Stimulated activated CD8-positive, alpha-beta memory T cell treated with anti-CD3 and anti-CD28 coated beads, Interleukin-15, amount 100 ng/mL, for 4 hours (primary cell): ENCODE measurements around the gene PARD6G.

Experiments used
- DNase-seq, 2 donors: peaks; one replicate each; pipeline ENCODE4 v3.0.0-alpha.2; 2020; ENCODE audit warnings: low read depth in 2 of 2

The PARD6G gene

DNA sequence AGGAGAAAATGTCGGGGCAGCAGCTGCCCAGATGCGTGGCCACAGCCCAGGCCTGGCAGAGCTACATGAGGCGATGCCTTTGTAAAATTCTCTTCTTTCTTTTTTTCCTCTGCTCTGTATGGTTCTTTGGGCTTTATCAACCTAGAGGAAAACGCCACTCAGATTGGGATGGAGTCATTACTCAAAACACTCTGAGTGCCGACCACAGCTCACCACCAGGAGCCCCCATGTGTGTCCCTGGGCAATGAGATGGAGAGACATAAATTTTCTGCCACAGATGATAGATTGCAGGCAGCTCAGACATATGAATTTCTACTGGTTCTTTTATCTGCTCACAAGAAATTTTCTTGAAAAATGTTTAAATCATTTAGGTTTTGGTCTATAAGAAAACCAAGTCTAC is 56.0 kb downstream of the PARD6G start:
- DNase-seq = no peak

GRCh38 chr18:80190311-80190710 is 57.0 kb downstream of the PARD6G start:
- no peak for DNase-seq

- DNase-seq = no peak
These were observed 57.8 kb downstream of the PARD6G start for GRCh38 chr18:80189531-80189865.

- no peak for DNase-seq
These were observed 58.4 kb downstream of the PARD6G start for GRCh38 chr18:80188643-80189530.

DNA sequence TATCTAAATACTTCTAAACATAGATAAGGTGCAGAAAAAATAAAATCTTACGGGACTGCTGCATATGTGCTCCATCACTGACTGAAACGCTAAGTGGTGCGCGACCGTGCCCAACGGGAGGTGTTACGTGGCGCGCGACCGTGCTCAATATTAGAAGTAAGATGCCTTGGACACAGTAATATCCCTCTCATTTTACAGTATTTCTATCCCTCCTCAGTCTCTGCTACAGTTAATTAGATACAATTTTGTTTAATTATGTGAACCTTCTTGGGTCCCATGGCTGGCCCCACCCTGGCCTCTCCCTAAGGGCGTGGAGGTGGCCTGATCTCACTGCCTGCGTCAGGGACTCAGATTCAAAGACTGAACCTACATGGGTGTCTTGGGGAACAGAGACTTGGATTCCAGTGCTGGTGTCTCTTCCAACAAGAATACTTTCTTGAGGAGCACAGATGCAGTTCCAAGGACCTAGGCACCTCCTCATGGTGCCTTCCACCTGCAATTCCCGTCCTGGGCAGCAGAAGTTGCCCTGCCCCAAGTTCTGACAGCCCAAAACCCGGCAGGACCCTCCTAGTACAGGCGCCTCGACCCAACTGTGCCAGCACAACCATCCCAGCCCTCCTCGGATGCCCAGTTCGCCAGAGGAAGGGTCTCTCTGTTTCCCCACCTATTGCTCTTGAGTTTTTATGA is 59.2 kb downstream of the PARD6G start:
- no peak for DNase-seq

GRCh38 chr18:80185545-80185944 is 61.8 kb downstream of the PARD6G start:
- DNase-seq = no peak

DNA sequence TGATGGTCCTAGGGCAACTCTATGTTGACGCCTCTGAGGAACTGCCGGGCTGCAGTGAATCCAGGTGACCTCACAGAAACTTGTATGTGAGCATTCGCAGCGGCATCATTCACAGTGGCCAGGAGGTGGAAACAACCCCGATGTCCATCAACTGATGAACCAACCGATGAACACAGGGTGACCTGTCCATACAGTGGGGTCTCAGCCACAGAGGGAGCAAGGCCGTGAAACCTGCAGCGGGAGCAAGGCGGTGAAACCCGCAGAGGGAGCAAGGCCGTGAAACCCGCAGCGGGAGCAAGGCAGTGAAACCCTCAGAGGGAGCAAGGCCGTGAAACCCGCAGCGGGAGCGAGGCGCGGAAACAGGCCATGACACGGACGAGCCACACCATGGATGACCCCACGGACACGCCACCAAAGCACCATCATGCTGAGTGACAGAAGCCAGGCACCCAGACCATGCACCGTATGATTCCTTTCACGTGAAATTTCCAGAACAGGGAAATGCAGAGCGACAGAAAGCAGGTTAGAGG is 63.0 kb downstream of the PARD6G start:
- no peak for DNase-seq

DNA sequence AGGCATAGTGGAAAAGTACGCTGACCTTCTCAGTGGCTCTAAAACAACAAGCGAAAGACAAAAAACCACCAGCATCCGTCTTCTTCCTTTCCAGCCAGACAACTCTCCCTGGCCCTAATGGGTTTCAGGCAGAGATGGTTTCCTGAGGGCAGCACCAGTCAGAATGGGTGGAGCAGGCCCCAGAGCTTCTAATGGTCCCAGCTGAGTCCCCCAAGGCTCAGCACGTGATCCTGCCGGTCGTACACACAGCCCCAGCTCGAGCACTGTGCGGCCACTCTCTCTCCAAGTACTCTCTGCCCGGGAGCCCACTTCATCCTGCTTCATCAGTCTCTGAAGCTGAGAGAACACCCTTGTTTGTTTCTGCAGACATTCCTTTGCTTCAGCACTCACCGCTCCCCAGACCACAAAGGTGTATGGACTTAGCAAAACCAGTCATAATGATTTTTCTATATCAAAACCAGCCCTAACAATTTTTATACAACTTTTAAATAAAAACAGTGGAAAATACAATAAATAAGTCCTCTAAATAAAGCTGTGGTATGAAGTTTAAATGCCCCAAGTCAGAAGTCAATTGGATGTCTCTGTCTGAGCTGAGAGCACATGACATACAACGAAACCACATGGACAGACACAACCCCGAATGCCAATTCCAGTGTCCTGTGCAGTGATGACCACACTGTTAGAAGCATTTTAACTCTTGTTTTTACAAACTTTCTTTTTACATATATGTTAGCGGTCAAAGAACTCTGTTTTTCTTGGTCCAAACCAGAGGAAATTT is 63.9 kb downstream of the PARD6G start:
- no peak for DNase-seq

GRCh38 chr18:80182855-80183254 is 64.5 kb downstream of the PARD6G start:
- DNase-seq = no peak

DNA sequence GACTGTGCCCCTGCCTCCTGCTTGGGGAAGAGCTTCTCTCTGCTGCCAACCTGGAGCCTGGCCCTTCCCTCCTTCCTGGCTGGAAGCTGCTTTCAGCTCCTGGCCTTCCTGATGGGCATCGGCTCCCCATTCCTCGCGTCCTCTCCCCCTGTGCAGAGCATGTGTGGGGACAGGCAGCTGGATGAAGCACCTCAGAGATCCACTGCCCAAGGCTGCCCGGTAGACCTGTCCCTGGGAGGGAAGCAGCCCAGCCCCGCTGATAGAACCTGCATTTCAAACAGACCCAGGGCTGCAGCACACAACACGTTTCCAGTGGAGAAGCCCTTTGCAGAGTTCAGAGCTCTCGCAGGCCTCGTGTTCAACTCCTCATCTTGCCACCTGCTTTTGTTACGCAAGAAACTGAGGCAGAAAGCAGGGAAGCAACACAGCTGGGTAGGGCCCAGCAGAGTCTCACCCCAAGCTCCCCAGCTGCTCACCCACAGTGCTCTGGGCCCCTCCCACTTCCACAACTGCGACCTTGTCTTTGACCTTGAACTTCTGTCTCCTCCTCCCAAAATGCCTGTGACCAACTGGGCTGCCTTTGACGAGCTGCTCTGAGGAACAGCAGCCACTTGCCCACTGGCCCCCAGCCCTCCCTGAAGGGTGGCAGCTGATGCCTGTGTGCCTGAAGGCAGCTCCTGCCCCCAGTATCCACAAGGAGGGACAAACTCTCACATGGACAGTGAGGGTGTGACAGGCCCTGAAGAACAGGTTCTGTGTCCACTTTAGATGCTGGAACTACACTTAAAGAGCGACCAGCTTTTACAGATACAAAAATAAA is 65.5 kb downstream of the PARD6G start:
- no peak for DNase-seq

GRCh38 chr18:80180778-80181564 is 66.3 kb downstream of the PARD6G start:
- DNase-seq = no peak

DNA sequence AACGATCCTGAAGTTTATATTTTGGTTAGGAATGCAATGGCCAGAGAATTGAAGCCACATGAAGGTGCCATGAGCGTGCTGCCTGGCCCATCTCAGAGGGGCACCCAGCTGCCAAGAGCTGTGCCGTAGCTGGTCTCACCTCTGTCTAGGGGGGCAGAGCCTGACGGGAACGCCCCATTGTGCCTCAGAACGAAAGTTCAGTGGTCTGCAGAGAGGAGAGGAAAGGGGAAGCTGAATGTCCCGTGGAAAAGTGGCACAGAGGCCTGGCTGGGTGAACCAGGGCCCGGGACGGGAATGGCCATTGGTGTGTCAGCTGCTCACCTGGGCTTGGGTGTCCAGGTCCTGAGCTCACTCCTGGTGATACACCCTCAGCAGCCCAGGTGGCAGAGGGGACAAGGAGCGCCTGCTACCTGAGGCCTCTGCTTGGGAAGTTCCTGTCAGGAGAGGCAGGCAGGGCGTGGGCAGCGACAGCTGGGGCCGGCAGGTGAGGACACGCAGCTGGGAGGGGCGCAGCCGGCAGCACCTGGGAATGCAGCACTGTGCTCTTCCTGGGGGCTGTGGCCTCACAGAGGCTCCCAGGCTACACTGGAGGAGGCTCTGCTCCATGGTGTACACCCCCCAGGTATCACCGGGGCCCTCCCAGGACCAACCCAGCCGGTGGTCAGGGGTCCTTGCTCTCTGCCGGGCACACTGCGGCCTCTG is 67.3 kb downstream of the PARD6G start:
- no peak for DNase-seq

GRCh38 chr18:80178935-80179818 is 68.1 kb downstream of the PARD6G start:
- no peak for DNase-seq

DNA sequence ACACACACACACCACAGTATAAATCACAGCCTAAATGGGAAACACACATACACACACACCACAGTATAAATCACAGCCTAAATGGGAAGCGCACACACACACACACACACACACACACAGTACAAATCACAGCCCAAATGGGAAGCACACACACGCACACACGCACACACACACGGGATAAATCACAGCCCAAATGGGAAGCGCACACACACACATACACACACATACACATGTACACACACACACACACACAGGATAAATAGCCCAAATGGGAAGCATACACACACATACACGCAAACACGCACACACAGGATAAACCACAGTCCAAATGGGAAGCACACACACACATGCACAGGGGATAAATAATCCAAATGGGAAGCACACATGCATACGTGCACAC is 70.2 kb downstream of the PARD6G start:
- no peak for DNase-seq

GRCh38 chr18:80176334-80177073 is 70.8 kb downstream of the PARD6G start:
- DNase-seq = no peak

DNA sequence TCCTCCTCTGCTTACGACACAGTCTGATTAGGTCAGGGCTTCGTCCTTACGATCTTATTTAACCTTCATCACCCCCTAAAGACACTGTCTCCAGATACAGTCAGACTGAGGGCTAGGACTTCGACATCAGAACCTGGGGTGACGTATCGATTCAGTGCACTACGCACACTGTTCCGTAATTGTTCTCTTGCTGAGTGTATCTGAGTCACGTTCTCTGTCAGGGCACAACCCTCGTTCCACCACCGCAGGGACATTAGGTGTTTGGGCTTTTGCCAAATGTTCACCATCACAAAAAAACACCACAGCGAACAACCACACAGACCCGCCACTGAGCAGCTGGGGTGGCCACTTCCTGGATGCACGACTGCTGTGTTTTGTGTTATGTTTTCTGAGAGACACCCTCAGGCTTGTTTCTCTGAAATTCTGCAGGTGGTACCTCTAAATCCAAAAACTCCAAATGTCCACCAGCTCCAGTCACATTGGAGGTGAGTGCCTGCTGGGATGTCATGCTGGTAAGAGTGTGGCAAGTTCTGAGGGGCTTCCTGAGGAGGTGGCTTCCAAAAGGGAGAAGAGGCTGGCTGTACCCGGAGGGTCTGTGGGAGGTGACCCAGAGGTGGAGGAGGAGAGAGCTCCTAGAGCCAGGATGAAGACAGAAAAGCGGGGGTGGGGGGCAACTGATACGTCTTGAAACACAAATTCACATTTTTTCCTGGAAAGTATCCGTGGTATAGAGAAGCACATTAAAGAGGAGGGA is 71.7 kb downstream of the PARD6G start:
- peak; percentile 14 to 32 for DNase-seq

DNA sequence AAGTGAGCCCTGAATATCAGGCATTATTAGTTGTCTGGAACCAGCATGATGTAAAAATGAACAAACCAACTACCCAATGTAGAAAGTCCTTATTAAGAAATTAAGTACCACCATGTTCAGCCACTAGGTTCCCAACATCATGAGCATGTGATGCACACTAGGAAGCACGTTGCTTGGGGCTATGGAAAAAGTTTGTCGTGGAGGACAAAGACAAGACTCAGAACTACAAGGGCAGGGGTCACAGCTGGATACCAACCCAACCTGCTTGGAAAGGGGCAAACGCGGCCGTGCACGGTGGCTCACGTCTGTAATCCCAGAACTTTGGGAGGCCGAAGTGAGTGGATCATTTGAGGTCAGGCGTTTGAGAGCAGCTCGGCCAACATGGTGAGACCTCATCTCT is 74.3 kb downstream of the PARD6G start:
- no peak for DNase-seq

DNA sequence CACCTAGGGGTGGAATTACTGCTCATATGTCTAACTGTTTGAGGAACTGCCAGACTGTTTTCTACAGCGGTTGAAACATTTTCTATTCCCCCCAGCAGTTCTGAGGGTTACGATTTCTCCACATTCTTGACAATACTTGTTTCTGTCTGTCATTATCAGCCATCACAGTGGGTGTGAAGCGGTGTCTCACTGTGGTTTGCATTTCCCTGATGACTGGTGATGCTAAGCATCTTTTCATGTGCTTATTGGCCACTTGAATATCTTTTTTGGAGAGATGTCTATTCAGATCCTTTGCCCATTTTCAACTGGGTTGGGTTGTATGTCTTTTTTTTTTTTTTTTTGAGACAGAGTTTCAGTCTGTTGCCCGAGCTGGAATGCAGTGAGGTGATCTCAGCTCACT is 75.3 kb downstream of the PARD6G start:
- no peak for DNase-seq
